ENCODE results near the gene RAB40C. TPM values are rescaled to one million over a fixed set of nuclear protein-coding genes. Genes with fewer than 3 reads are reported as not detected.

RAB40C gene
- total and polyA plus RNA-seq, 5 donors = 10.9 to 13.4 (median 12.4) TPM

DNA sequence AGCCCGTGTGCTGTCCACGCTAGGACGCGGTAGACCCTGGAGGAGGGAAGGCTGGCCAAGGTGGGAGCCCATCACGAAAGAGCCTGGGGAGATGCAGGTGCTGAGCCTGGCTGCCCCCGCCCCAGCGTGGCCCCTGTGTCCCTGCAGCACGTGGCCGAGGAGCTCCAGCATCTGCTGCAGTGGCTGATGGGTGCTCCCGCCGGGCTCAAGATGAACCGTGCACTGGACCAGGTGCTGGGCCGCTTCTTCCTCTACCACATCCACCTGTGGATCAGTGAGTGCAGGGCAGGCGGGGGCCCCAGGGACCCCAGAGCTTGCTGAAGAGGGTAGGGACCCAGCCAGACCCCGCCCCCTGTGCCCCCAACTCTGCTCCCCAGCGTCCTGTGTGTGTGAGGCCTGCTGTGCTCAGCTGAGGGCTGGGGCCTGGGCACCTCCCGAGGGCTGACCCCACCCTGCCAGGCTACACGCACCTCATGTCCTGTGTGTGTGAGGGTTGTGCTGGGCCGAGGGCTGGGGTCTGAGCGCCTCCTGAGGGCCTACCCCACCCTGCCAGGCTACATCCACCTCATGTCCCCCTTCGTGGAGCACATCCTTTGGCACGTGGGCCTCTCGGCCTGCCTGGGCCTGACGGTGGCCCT is 11.5 kb upstream of the RAB40C start:
- Histone ChIP-seq H3K9me3 (ENCODE audit: control insufficient read depth, low read length) (no peaks in the 10 kb centered on the region), H3K27me3 (ENCODE audit: control insufficient read depth, insufficient read depth) (no peaks in the 10 kb centered on the region), H3K27ac (ENCODE audit: low read length) (no peak overlapping the region), H3K4me3 (ENCODE audit: low read length) (no peak overlapping the region), H3K4me1 (ENCODE audit: control insufficient read depth, insufficient read depth, low read length) (no peaks in the 10 kb centered on the region)
- WGBS = 90% methylated on average over 24 of the region's 24 CpGs
- DNase-seq (peak in 1 of 3 donors; percentile 62), ATAC-seq (peak in 1 of 2 donors; percentile 4)
- intact Hi-C loops (cut with DNase I) = no loop called here

DNA sequence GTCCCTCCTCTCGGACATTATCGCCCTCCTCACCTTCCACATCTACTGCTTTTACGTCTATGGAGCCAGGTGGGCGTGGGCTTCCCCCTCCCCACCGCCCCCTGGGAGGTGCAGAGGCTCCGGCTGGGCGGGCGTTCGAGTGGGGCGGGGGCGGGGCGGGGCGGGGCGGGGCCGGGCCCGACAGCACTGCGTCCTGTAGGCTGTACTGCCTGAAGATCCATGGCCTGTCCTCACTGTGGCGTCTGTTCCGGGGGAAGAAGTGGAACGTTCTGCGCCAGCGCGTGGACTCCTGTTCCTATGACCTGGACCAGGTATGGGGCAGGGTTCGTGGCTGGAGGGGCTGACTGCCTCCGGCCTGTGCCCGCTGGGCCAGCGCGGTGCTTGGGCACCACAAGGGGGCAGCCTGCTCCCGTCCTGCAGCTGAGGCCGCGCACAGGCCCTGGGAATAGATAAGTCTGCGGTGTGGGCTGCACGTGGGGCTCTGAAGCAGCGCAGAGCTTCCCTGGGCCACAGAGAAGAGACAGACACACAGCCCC is 10.9 kb upstream of the RAB40C start:
- DNase-seq (peak; percentile 63 to 90 (median 89)), ATAC-seq (peak; percentile 77 to 84)
- intact Hi-C loops (cut with DNase I) = no loop called here
- H3K4me3 ChIP-seq (ENCODE audit: low read length) = no peak overlapping the region
- H3K27ac ChIP-seq (ENCODE audit: low read length) = no peak overlapping the region
- H3K9me3 ChIP-seq (ENCODE audit: control insufficient read depth, low read length) = no peaks in the 10 kb centered on the region
- 35% methylated on average over 34 of the region's 34 CpGs for WGBS
- no peaks in the 10 kb centered on the region for H3K4me1 ChIP-seq (ENCODE audit: control insufficient read depth, insufficient read depth, low read length)
- H3K27me3 ChIP-seq (ENCODE audit: control insufficient read depth, insufficient read depth) = no peaks in the 10 kb centered on the region

DNA sequence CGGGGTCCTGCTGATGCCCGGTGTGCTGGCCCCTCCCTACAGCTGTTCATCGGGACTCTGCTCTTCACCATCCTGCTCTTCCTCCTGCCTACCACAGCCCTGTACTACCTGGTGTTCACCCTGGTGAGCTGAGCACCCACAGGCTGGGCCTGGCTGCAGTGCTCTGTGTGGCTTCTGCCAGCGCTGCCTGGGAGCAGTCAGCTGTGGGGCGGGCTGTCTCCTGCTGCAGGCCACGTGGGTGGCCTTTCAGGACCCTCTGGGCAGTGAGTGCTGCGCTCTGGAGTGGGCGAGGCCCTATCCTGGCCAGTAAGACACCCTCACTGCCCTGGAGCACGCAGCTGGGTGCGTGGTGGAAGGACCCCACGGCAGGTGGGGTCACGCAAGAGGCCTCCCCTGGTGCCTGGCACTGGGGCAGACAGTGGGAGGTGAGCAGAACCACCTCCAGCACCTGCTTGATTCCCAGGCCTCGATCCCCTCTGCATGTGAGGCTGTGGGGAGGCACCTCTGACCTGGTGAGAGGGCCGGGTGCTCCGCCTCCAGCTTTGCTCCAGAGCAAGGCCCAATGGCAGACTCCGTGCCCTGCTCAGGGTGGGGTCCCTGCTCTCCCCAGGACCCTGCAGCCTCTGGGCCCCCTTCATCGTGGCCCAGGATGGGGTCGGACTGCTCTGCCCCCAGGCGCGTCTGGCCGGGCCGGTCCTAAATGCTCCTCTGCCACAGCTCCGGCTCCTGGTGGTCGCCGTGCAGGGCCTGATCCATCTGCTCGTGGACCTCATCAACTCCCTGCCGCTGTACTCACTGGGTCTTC is 9.5 kb upstream of the RAB40C start:
- no peak for ATAC-seq
- intact Hi-C loops (cut with DNase I) = loop anchor here in 2 of 4 donors (5.0 to 10.0 kb wide), 2 partner anchors 77 to 84 kb away; partner anchors contain the start of gene RHOT2 (in 1 of the 2)
- Histone ChIP-seq H3K9me3 (ENCODE audit: control insufficient read depth, low read length) (no peaks in the 10 kb centered on the region), H3K27ac (ENCODE audit: low read length) (no peak overlapping the region), H3K27me3 (ENCODE audit: control insufficient read depth, insufficient read depth) (no peaks in the 10 kb centered on the region), H3K4me1 (ENCODE audit: control insufficient read depth, insufficient read depth, low read length) (no peaks in the 10 kb centered on the region), H3K4me3 (ENCODE audit: low read length) (no peak overlapping the region)
- WGBS = 90% methylated on average over 27 of the region's 27 CpGs
- peak in 1 of 3 donors; percentile 46 for DNase-seq

DNA sequence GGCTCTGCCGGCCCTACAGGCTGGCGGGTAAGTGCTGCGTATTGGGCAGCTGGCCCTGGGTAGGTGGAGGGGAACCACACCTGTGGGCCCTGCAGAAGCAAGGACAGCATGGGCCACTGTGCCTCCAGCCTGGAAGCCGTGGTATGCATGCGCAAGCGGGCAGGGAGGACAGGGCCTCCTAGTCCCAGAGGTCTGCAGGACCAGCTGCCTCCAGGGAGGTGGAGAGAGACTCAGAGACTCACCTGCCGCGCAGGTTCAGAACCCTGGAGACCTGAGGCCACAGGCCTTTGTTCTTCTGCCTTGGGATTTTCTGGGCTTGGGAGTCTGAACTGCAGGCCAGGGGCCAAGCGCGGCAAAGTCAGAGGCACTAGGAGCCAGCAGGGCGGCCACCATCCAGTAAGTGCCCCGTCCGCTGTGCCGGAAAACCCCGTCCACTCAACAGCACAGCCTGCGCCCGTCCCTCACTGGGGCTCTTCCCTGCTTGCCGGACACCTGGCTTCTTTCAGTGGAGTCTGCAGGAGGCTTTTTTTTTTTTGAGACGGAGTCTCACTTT is 8.8 kb upstream of the RAB40C start:
- H3K9me3 ChIP-seq (ENCODE audit: control insufficient read depth, low read length) = no peaks in the 10 kb centered on the region
- intact Hi-C loops (cut with DNase I) = loop anchor here in 2 of 4 donors (5.0 to 10.0 kb wide), 2 partner anchors 76 to 84 kb away; partner anchors contain the start of gene RHOT2 (in 1 of the 2)
- H3K4me1 ChIP-seq (ENCODE audit: control insufficient read depth, insufficient read depth, low read length) = no peaks in the 10 kb centered on the region
- 96% methylated on average over 19 of the region's 19 CpGs for WGBS
- H3K27ac ChIP-seq (ENCODE audit: low read length) = no peak overlapping the region
- no peak overlapping the region for H3K4me3 ChIP-seq (ENCODE audit: low read length)
- ATAC-seq = no peak
- H3K27me3 ChIP-seq (ENCODE audit: control insufficient read depth, insufficient read depth) = no peaks in the 10 kb centered on the region
- peak in 2 of 3 donors; percentile 30 to 45 for DNase-seq

GRCh38 chr16:582218-582613 is 7.7 kb upstream of the RAB40C start:
- no peaks in the 10 kb centered on the region for H3K27me3 ChIP-seq (ENCODE audit: control insufficient read depth, insufficient read depth)
- DNase-seq = peak; percentile 20 to 63 (median 59)
- H3K9me3 ChIP-seq (ENCODE audit: control insufficient read depth, low read length) = no peaks in the 10 kb centered on the region
- 81% methylated on average over 18 of the region's 18 CpGs for WGBS
- ATAC-seq = no peak
- no peak overlapping the region for H3K27ac ChIP-seq (ENCODE audit: low read length)
- no peaks in the 10 kb centered on the region for H3K4me1 ChIP-seq (ENCODE audit: control insufficient read depth, insufficient read depth, low read length)
- no peak overlapping the region for H3K4me3 ChIP-seq (ENCODE audit: low read length)
- intact Hi-C loops (cut with DNase I) = loop anchor here in 2 of 4 donors (5.0 to 10.0 kb wide), 2 partner anchors 75 to 83 kb away; partner anchors contain the start of gene RHOT2 (in 1 of the 2)

DNA sequence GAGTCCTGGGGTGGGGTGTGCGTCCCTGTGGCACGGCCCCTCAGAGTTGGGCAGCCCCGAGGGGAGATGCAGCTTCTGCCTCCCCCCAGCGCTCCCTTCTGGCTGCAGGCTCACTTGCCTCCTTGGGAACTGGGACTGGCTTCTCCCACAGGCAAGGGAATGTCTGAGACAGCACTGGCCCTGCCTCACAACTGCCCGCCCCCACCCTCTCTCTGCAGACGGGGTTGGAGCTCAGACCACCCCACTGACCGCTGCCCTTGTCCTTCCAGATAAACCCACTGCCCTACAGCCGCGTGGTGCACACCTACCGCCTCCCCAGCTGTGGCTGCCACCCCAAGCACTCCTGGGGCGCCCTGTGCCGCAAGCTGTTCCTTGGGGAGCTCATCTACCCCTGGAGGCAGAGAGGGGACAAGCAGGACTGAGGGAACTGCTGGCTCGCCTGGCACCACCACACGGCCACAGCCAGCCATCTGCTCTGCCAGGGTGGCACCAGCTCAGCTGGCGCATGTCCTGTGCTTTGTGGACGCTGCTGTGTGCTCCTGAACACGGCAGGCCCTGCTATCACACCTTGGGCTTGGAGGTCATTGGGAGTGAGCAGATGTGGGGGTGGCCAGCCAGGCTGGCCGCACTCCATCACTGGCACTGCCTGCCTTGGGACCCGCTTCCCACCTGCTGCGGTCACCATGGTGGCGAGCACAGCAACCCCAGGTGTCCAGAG is 7.1 kb upstream of the RAB40C start:
- no peak overlapping the region for H3K27ac ChIP-seq (ENCODE audit: low read length)
- DNase-seq (peak in 2 of 3 donors; percentile 48 to 59), ATAC-seq (no peak)
- intact Hi-C loops (cut with DNase I) = loop anchor here in 2 of 4 donors (5.0 to 10.0 kb wide), 2 partner anchors 75 to 82 kb away; partner anchors contain the start of gene RHOT2 (in 1 of the 2)
- no peaks in the 10 kb centered on the region for H3K27me3 ChIP-seq (ENCODE audit: control insufficient read depth, insufficient read depth)
- no peak overlapping the region for H3K4me3 ChIP-seq (ENCODE audit: low read length)
- 87% methylated on average over 21 of the region's 21 CpGs for WGBS
- H3K9me3 ChIP-seq (ENCODE audit: control insufficient read depth, low read length) = no peaks in the 10 kb centered on the region
- no peaks in the 10 kb centered on the region for H3K4me1 ChIP-seq (ENCODE audit: control insufficient read depth, insufficient read depth, low read length)

DNA sequence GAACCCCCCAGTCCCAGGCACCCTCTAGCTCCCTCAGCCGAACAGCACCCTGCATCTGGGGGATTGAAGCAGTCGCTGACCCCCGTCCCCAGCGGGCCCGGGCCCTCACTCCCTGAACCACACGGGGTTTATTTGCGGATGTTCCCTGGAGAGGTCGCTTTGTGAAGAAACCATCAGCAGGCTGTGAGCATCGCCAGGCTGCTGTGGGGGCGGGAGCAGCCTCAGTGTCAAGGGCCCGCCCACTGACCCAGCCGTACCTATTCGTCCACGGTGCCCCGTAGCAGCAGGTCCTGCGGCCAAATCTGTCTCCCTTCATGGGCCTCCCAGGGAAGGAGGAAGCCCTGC is 6.4 kb upstream of the RAB40C start:
- DNase-seq (peak in 2 of 3 donors; percentile 48 to 62), ATAC-seq (no peak)
- Histone ChIP-seq H3K9me3 (ENCODE audit: control insufficient read depth, low read length) (no peaks in the 10 kb centered on the region), H3K4me1 (ENCODE audit: control insufficient read depth, insufficient read depth, low read length) (no peaks in the 10 kb centered on the region), H3K27me3 (ENCODE audit: control insufficient read depth, insufficient read depth) (no peaks in the 10 kb centered on the region), H3K27ac (ENCODE audit: low read length) (no peak overlapping the region), H3K4me3 (ENCODE audit: low read length) (no peak overlapping the region)
- intact Hi-C loops (cut with DNase I) = loop anchor here in 2 of 4 donors (5.0 to 10.0 kb wide), 2 partner anchors 74 to 81 kb away; partner anchors contain the start of gene RHOT2 (in 1 of the 2)
- WGBS = 62% methylated on average over 16 of the region's 16 CpGs

DNA sequence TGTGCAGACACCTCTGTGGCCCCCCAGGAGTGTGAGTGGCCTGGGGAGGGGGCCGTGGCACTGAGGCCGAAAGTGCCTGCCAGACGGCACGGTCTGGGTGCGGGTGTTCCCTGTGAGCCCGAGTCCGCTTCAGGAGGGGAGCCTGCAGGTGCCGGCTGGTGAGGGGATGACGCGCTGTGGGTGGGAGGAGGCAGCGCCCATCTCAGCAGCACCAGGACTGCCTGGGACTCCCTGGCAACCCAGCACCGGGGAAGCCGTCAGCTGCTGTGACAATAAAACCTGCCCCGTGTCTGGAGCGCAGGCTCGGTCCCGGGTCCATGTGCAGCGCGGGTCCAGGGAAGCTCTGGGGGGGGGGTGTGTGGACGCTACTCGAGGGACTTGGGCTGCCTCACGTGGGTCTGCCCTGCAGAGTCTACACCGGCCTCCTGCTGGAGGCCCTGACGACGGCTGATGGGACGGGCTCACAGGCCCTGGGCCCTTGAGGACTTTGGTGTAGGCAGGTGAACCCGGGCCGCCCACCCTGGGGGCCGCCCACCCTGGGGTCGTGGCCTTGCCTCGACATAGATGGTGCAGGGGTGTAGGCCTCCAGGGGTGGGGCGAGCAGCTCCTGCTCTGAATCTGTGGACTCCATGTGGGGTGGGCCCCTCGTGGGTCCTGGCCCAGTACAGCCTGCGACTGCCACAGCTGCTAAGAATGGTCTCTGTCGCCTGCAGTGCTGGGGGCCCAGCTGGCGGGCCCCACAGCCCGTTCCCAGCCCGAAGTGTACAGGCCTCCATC is 5.9 kb upstream of the RAB40C start:
- Histone ChIP-seq H3K4me3 (ENCODE audit: low read length) (no peak overlapping the region), H3K9me3 (ENCODE audit: control insufficient read depth, low read length) (no peaks in the 10 kb centered on the region), H3K27ac (ENCODE audit: low read length) (no peak overlapping the region), H3K4me1 (ENCODE audit: control insufficient read depth, insufficient read depth, low read length) (no peaks in the 10 kb centered on the region), H3K27me3 (ENCODE audit: control insufficient read depth, insufficient read depth) (no peaks in the 10 kb centered on the region)
- intact Hi-C loops (cut with DNase I) = loop anchor here in 2 of 4 donors (5.0 to 10.0 kb wide), 2 partner anchors 73 to 81 kb away; partner anchors contain the start of gene RHOT2 (in 1 of the 2)
- peak; percentile 15 to 55 (median 50) for DNase-seq
- ATAC-seq = no peak
- WGBS = 52% methylated on average over 38 of the region's 38 CpGs

- H3K9me3 ChIP-seq (ENCODE audit: control insufficient read depth, low read length) = no peaks in the 10 kb centered on the region
- ATAC-seq = no peak
- no peak overlapping the region for H3K27ac ChIP-seq (ENCODE audit: low read length)
- WGBS = 22% methylated on average over 10 of the region's 10 CpGs
- DNase-seq = peak in 2 of 3 donors; percentile 58 to 64
- no peak overlapping the region for H3K4me3 ChIP-seq (ENCODE audit: low read length)
- intact Hi-C loops (cut with DNase I) = loop anchor here in 2 of 4 donors (5.0 to 10.0 kb wide), 2 partner anchors 77 to 79 kb away; partner anchors contain the start of gene RHOT2 (in 1 of the 2)
- no peaks in the 10 kb centered on the region for H3K27me3 ChIP-seq (ENCODE audit: control insufficient read depth, insufficient read depth)
- no peaks in the 10 kb centered on the region for H3K4me1 ChIP-seq (ENCODE audit: control insufficient read depth, insufficient read depth, low read length)
Measured at GRCh38 chr16:585351-585750, 4.5 kb upstream of the RAB40C start.

All from right cardiac atrium (tissue), 5 donors.